NCI-H1417 treated with DMSO at 0.1 percent for 48 hours (cell line): ENCODE data around the gene SORCS2.

ENCODE experiments used
- DNase-seq: peaks from one replicate; lab custom pipeline; 2025; lab: John Stamatoyannopoulos, UW

SORCS2 gene

GRCh38 chr4:7186031-7186430 lies 6.3 kb upstream of the SORCS2 start:
- DNase-seq: no peak

GRCh38 chr4:7186516-7187167 lies 5.7 kb upstream of the SORCS2 start:
- no peak for DNase-seq

- DNase-seq: no peak
Observed at GRCh38 chr4:7187168-7187535, 5.2 kb upstream of the SORCS2 start.

- no peak for DNase-seq
Observed at GRCh38 chr4:7187691-7188090, 4.6 kb upstream of the SORCS2 start.

GRCh38 chr4:7189066-7189465 lies 3.3 kb upstream of the SORCS2 start:
- DNase-seq: no peak

GRCh38 chr4:7189475-7190277 lies 2.7 kb upstream of the SORCS2 start:
- DNase-seq: no peak

GRCh38 chr4:7190278-7190594 lies 2.1 kb upstream of the SORCS2 start:
- DNase-seq: no peak

GRCh38 chr4:7190691-7191545 lies 1.4 kb upstream of the SORCS2 start:
- DNase-seq: no peak

GRCh38 chr4:7191546-7192251 lies 639 bp upstream of the SORCS2 start:
- no peak for DNase-seq

GRCh38 chr4:7193030-7193958 lies 956 bp downstream of the SORCS2 start:
- no peak for DNase-seq

GRCh38 chr4:7194251-7195140 lies 2.2 kb downstream of the SORCS2 start:
- no peak for DNase-seq

GRCh38 chr4:7195141-7195515 lies 2.8 kb downstream of the SORCS2 start:
- no peak for DNase-seq

- DNase-seq: no peak
Observed at GRCh38 chr4:7195546-7196287, 3.4 kb downstream of the SORCS2 start.

GRCh38 chr4:7196288-7196651 lies 3.9 kb downstream of the SORCS2 start:
- no peak for DNase-seq

- no peak for DNase-seq
Observed at GRCh38 chr4:7196736-7197135, 4.4 kb downstream of the SORCS2 start.

- DNase-seq: no peak
Observed at GRCh38 chr4:7197910-7198309, 5.6 kb downstream of the SORCS2 start.

- DNase-seq: no peak
Observed at GRCh38 chr4:7198440-7199128, 6.2 kb downstream of the SORCS2 start.

GRCh38 chr4:7199129-7199725 lies 6.9 kb downstream of the SORCS2 start:
- DNase-seq: no peak
